Neural cell (in vitro differentiated cells): ENCODE measurements around the gene DNPEP. TPM values are rescaled to one million over a fixed set of nuclear protein-coding genes. Genes with fewer than 3 reads are reported as not detected.

Source experiments
- H2AFZ ChIP-seq: fragments of 200-600, 300-800 bp; sonication (generic), shearing (Covaris generic); 2 replicates; pipeline ENCODE4 v1.6.0; 2014; ENCODE audit warnings: low read depth, mild to moderate bottlenecking, antibody characterized with exemption, low read length, moderate library complexity
- H3F3A ChIP-seq: fragments of 200-600 bp; shearing (Covaris generic); 2 replicates; pipeline ENCODE4 v1.6.1; 2016; ENCODE audit warnings: mild to moderate bottlenecking, moderate library complexity, mixed read lengths, antibody characterized with exemption, low read length; ENCODE audit not compliant: insufficient read depth, poor library complexity, severe bottlenecking
- H3K27ac ChIP-seq: fragments of 200-600, 300-800 bp; sonication (generic), shearing (Covaris generic); 2 replicates; pipeline ENCODE4 v1.5.1; 2014; ENCODE audit warnings: mild to moderate bottlenecking, low read length, moderate library complexity
- H3K27me3 ChIP-seq: fragments of 300-800, 200-600 bp; sonication (generic), shearing (Covaris generic); 2 replicates; pipeline ENCODE4 v1.6.0; 2014; ENCODE audit warnings: mild to moderate bottlenecking, low read depth, low read length, moderate library complexity; ENCODE audit not compliant: insufficient read depth
- H3K36me3 ChIP-seq: fragments of 300-800, 200-600 bp; sonication (generic), shearing (Covaris generic); 2 replicates; pipeline ENCODE4 v1.5.1; 2014; ENCODE audit warnings: mild to moderate bottlenecking, antibody characterized with exemption, low read length, moderate library complexity; ENCODE audit not compliant: insufficient read depth
- H3K4me2 ChIP-seq: fragments of 300-800, 200-600 bp; sonication (generic), shearing (Covaris generic); 2 replicates; pipeline ENCODE4 v1.6.0; 2014; ENCODE audit warnings: mild to moderate bottlenecking, low read length
- H3K4me3 ChIP-seq: fragments of 300-800, 200-600 bp; sonication (generic), shearing (Covaris generic); 2 replicates; pipeline ENCODE4 v1.5.1; 2014; ENCODE audit warnings: mild to moderate bottlenecking, low read length, moderate library complexity
- H3K79me2 ChIP-seq: fragments of 200-600 bp; shearing (Covaris generic); replicated peaks from 2 replicates; pipeline ENCODE4 v1.6.0; 2014; ENCODE audit warnings: mild to moderate bottlenecking, low read length, moderate library complexity; ENCODE audit not compliant: insufficient read depth
- H3K9ac ChIP-seq: fragments of 300-800, 200-600 bp; sonication (generic), shearing (Covaris generic); 2 replicates; pipeline ENCODE4 v1.6.1; 2016; ENCODE audit warnings: mild to moderate bottlenecking, low read length, mixed read lengths
- H3K9me2 ChIP-seq: fragments of 200-600 bp; shearing (Covaris generic); 2 replicates; pipeline ENCODE4 v1.6.1; 2016; ENCODE audit warnings: mild to moderate bottlenecking, low read length, mixed read lengths; ENCODE audit not compliant: insufficient read depth
- H3K9me3 ChIP-seq: fragments of 200-600, 300-800 bp; sonication (generic), shearing (Covaris generic); 2 replicates; pipeline ENCODE4 v1.6.1; 2016; ENCODE audit warnings: mild to moderate bottlenecking, mixed run types, low read length, moderate library complexity, mixed read lengths
- H4K20me1 ChIP-seq: fragments of 200-600 bp; shearing (Covaris generic); 2 replicates; pipeline ENCODE4 v1.6.1; 2016; ENCODE audit warnings: mild to moderate bottlenecking, mixed run types; ENCODE audit not compliant: insufficient read depth
- EP300 ChIP-seq: fragments of 450-650 bp; conservative IDR thresholded peaks from 2 replicates; pipeline ENCODE4 v1.6.1; 2014; ENCODE audit warnings: antibody characterized with exemption, mild to moderate bottlenecking, moderate library complexity; ENCODE audit not compliant: poor library complexity, severe bottlenecking
- EZH2 ChIP-seq: fragments of 200-600, 300-800 bp; shearing (Covaris generic), sonication (generic); IDR thresholded peaks from 2 replicates; pipeline ENCODE4 v1.6.1; 2014; ENCODE audit warnings: antibody characterized with exemption, low read length, borderline replicate concordance, mild to moderate bottlenecking; ENCODE audit not compliant: insufficient read depth, poor library complexity, severe bottlenecking
- MXI1 ChIP-seq: fragments of 450-650 bp; conservative IDR thresholded peaks from 2 replicates; pipeline ENCODE4 v1.6.1; 2014; ENCODE audit warnings: antibody characterized with exemption, mild to moderate bottlenecking; ENCODE audit not compliant: poor library complexity, severe bottlenecking
- POLR2AphosphoS5 ChIP-seq: IDR thresholded peaks from 2 replicates; pipeline ENCODE4 v1.6.1; 2012
- RAD21 ChIP-seq: fragments of 450-650 bp; conservative IDR thresholded peaks from 2 replicates; pipeline ENCODE4 v1.6.1; 2014; ENCODE audit warnings: antibody characterized with exemption, mild to moderate bottlenecking, moderate library complexity
- SMC3 ChIP-seq: fragments of 450-650 bp; conservative IDR thresholded peaks from 2 replicates; pipeline ENCODE4 v1.6.1; 2014; ENCODE audit warnings: antibody characterized with exemption, mild to moderate bottlenecking, moderate library complexity; ENCODE audit not compliant: poor library complexity
- TAF1 ChIP-seq: IDR thresholded peaks from 2 replicates; pipeline ENCODE4 v1.6.1; 2012; ENCODE audit warnings: low read depth
- polyA minus RNA-seq: library from RNA; depleted of rRNA, polyadenylated mRNA; stranded (reverse); fragments of >200 nt; gene quantifications from 2 replicates; pipeline ENCODE4 v1.2.3, GENCODE V29; 2014
- polyA plus RNA-seq: library from polyadenylated mRNA; depleted of rRNA; stranded (reverse); fragments of >200 nt; gene quantifications from 2 replicates; pipeline ENCODE4 v1.2.3, GENCODE V29; 2014
- TF ChIP-seq, protein P1 (sequence below): IDR thresholded peaks from 2 replicates; pipeline ENCODE4 v1.6.1; 2012; ENCODE audit warnings: borderline replicate concordance
- TF ChIP-seq, protein P2 (sequence below): fragments of 450-650 bp; IDR thresholded peaks from 2 replicates; pipeline ENCODE4 v1.5.1; 2014; ENCODE audit warnings: antibody characterized with exemption, mild to moderate bottlenecking, moderate library complexity; ENCODE audit not compliant: poor library complexity, severe bottlenecking

Gene DNPEP
- polyA plus RNA-seq (11.9 and 16.7 TPM in 2 replicates), polyA minus RNA-seq (8.2 and 9.7 TPM in 2 replicates)

DNA sequence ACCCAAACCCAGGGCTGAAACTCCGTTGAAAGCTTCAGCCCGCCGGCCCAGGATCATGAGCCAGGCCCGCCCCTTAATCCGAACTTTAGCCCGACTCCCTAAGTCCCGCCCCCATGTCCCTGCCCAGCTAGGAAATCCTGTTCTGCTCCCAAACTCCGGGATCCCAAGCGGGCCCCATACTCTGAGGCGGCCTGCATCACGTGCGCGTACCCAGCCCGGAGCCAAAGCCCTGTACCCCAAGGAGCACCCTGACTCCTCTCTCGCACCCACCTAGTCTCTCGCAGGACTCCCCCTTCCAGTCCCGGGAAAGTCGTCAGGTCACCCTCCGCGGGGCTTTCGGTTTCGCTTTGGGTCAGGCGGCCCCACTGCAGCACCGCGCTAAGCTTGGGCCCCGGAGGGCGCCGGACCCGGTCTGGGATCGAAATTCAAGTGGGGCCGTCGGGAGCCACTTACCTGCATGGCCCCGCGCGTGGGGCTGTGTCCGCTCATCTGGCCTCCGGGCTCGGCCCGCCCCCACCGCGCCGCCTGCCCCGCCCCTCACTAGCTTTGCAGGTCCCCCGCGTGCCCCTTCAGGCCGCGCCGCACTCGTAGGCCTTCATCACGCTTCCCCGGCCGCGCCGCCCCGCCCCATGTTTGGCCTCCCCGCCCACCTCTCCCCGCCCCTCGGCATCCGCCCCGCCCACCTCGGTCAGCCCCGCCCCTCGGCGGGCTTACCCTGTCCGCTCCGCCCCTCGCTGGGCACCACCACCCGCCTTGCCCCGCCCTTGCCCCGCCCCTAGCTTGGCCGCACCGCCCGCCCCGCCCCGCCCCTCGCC, at the start of gene DNPEP:
Gene DNPEP, minus strand, starts transcription at position 607 of the 815 bp plus-strand sequence. Its CDS starts 118 bp downstream, at position 489.
- Histone ChIP-seq H3K9me2 (no peaks in the 10 kb centered on the region), H4K20me1 (no peaks in the 10 kb centered on the region), H3K4me2 (peak within 1 kb of the TSS; percentile 58), H3K4me3 (peak within 1 kb of the TSS; percentile 77), H3K27me3 (no peaks in the 10 kb centered on the region), H3K36me3 (no peaks in the 10 kb centered on the region), H3K27ac (peak within 1 kb of the TSS; percentile 51), H3K9ac (peak within 1 kb of the TSS; percentile 59), H3K9me3 (no peaks in the 10 kb centered on the region), H3F3A (peaks cover 4% of the 10 kb centered on the region), H2AFZ (peak within 1 kb of the TSS; percentile 77), H3K79me2 (no peaks in the 10 kb centered on the region)
- no peak for TF ChIP-seq TAF1
- no peak for TF ChIP-seq RAD21
- TF ChIP-seq MXI1 = peak; percentile 40
- peak; percentile 26 for TF ChIP-seq SMC3

DNA sequence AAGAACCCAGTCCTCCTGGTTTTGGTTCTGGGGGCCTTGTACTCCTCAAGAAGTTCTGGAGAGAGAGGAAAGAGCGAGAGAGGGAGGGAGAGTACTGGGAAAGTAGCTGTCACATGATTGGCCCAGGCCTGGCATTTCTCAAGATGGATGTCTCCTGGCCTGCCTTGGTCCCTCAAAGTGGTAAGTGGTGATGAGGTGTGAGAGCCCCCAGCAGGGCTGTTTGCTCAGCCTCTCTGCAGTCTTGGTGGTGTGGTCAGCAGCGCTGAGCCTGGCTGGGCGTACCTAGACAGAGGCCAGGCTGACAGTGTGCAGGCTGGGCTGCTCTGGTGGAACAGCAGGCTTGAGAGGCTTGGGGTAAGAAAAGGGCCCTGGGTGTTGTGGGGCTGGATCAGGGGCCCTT, 49.4 kb upstream of the DNPEP start:
- Histone ChIP-seq H3K27ac (no peak overlapping the region), H3K4me2 (no peak overlapping the region), H3K9ac (no peak overlapping the region), H3K9me2 (no peaks in the 10 kb centered on the region), H3K4me3 (no peak overlapping the region), H3K36me3 (no peaks in the 10 kb centered on the region), H3K79me2 (no peaks in the 10 kb centered on the region), H4K20me1 (no peaks in the 10 kb centered on the region), H3K27me3 (peaks cover 36% of the 10 kb centered on the region), H3F3A (no peaks in the 10 kb centered on the region), H2AFZ (no peak overlapping the region), H3K9me3 (no peaks in the 10 kb centered on the region)
- no peak for TF ChIP-seq MXI1
- no peak for TF ChIP-seq EZH2
- TF ChIP-seq, protein P1, sequence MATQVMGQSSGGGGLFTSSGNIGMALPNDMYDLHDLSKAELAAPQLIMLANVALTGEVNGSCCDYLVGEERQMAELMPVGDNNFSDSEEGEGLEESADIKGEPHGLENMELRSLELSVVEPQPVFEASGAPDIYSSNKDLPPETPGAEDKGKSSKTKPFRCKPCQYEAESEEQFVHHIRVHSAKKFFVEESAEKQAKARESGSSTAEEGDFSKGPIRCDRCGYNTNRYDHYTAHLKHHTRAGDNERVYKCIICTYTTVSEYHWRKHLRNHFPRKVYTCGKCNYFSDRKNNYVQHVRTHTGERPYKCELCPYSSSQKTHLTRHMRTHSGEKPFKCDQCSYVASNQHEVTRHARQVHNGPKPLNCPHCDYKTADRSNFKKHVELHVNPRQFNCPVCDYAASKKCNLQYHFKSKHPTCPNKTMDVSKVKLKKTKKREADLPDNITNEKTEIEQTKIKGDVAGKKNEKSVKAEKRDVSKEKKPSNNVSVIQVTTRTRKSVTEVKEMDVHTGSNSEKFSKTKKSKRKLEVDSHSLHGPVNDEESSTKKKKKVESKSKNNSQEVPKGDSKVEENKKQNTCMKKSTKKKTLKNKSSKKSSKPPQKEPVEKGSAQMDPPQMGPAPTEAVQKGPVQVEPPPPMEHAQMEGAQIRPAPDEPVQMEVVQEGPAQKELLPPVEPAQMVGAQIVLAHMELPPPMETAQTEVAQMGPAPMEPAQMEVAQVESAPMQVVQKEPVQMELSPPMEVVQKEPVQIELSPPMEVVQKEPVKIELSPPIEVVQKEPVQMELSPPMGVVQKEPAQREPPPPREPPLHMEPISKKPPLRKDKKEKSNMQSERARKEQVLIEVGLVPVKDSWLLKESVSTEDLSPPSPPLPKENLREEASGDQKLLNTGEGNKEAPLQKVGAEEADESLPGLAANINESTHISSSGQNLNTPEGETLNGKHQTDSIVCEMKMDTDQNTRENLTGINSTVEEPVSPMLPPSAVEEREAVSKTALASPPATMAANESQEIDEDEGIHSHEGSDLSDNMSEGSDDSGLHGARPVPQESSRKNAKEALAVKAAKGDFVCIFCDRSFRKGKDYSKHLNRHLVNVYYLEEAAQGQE = no peak

DNA sequence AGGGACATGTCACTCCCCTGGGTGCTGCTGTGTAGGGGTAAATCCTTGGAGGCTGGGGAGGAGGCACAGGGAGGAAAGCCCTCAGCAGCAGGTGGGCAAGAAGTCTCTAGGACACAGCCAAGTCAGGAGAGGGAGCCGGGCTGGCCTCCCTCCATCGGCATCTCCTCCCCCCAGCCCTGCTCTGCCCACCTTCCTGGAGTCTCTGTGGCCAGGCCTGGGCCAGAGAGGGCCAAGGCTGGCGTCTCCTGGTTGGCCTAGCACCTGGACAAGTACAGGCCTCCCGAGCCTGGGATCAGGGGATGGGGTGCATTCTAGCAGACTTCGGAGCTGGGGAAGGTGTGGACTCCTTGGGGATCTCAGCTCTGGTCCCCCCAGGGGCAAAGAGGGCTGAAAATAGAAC, 48.8 kb upstream of the DNPEP start:
- peaks cover 35% of the 10 kb centered on the region for H3K27me3 ChIP-seq

More for the DNA sequence above, 48.8 kb upstream of the DNPEP start:
- H3K9ac ChIP-seq = no peak overlapping the region
- no peaks in the 10 kb centered on the region for H3K9me3 ChIP-seq
- H3K36me3 ChIP-seq = no peaks in the 10 kb centered on the region
- H2AFZ ChIP-seq = no peak overlapping the region
- no peak overlapping the region for H3K27ac ChIP-seq
- no peaks in the 10 kb centered on the region for H4K20me1 ChIP-seq
- no peaks in the 10 kb centered on the region for H3K9me2 ChIP-seq
- no peak overlapping the region for H3K4me2 ChIP-seq
- H3K4me3 ChIP-seq = no peak overlapping the region
- no peaks in the 10 kb centered on the region for H3K79me2 ChIP-seq
- H3F3A ChIP-seq = no peaks in the 10 kb centered on the region
- TF ChIP-seq SMC3 (no peak), MXI1 (no peak), RAD21 (no peak), EZH2 (no peak), EP300 (no peak), TAF1 (no peak), POLR2AphosphoS5 (no peak)
- TF ChIP-seq, protein P1 = no peak
- TF ChIP-seq, protein P2, sequence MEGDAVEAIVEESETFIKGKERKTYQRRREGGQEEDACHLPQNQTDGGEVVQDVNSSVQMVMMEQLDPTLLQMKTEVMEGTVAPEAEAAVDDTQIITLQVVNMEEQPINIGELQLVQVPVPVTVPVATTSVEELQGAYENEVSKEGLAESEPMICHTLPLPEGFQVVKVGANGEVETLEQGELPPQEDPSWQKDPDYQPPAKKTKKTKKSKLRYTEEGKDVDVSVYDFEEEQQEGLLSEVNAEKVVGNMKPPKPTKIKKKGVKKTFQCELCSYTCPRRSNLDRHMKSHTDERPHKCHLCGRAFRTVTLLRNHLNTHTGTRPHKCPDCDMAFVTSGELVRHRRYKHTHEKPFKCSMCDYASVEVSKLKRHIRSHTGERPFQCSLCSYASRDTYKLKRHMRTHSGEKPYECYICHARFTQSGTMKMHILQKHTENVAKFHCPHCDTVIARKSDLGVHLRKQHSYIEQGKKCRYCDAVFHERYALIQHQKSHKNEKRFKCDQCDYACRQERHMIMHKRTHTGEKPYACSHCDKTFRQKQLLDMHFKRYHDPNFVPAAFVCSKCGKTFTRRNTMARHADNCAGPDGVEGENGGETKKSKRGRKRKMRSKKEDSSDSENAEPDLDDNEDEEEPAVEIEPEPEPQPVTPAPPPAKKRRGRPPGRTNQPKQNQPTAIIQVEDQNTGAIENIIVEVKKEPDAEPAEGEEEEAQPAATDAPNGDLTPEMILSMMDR = no peak
